Stimulated activated CD8-positive, alpha-beta memory T cell treated with anti-CD3 and anti-CD28 coated beads, Interleukin-7, amount 100 ng/mL, for 24 hours (primary cell): ENCODE measurements around the gene SEMA4A.
A peak's percentile ranks its signal among the peaks of the same experiment; 100 is the strongest.
"Not testable (repeated sequence)": the region's sequence is repeated elsewhere in the genome, so short reads cannot be mapped to it uniquely, and the experiment has no call there.

Experiments used
- DNase-seq: peaks from one replicate; pipeline ENCODE4 v3.0.0-alpha.2; 2020; ENCODE audit warnings: low read depth

The SEMA4A gene

GRCh38 chr1:156160000-156160742 lies 6.8 kb downstream of the SEMA4A start:
- no peak for DNase-seq

GRCh38 chr1:156160743-156161171 lies 7.4 kb downstream of the SEMA4A start:
- DNase-seq = peak; percentile 56

- no peak for DNase-seq
Observed at GRCh38 chr1:156162430-156163037, 9.1 kb downstream of the SEMA4A start.

- DNase-seq = no peak
Observed at GRCh38 chr1:156163712-156164111, 10.3 kb downstream of the SEMA4A start.

GRCh38 chr1:156164125-156164831 lies 10.9 kb downstream of the SEMA4A start:
- DNase-seq = no peak

- no peak for DNase-seq
Observed at GRCh38 chr1:156165083-156165482, 11.7 kb downstream of the SEMA4A start.

- DNase-seq = no peak
Observed at GRCh38 chr1:156167536-156167935, 14.2 kb downstream of the SEMA4A start.

- DNase-seq = no peak
Observed at GRCh38 chr1:156172696-156173470, 19.5 kb downstream of the SEMA4A start.

GRCh38 chr1:156176610-156177210 lies 23.3 kb downstream of the SEMA4A start:
- no peak for DNase-seq

- no peak for DNase-seq
Observed at GRCh38 chr1:156177919-156178654, 24.7 kb downstream of the SEMA4A start.

GRCh38 chr1:156180471-156180870 lies 27.1 kb downstream of the SEMA4A start:
- no peak for DNase-seq

GRCh38 chr1:156181391-156181924 lies 28.1 kb downstream of the SEMA4A start:
- DNase-seq = not testable (repeated sequence)

GRCh38 chr1:156182010-156182779 lies 28.8 kb downstream of the SEMA4A start:
- not testable (repeated sequence) for DNase-seq

GRCh38 chr1:156186347-156187177 lies 33.2 kb downstream of the SEMA4A start:
- DNase-seq = not testable (repeated sequence)

GRCh38 chr1:156190265-156190664 lies 36.9 kb downstream of the SEMA4A start:
- not testable (repeated sequence) for DNase-seq

GRCh38 chr1:156191292-156191964 lies 38.0 kb downstream of the SEMA4A start:
- no peak for DNase-seq

- DNase-seq = no peak
Observed at GRCh38 chr1:156193208-156193487, 39.8 kb downstream of the SEMA4A start.

- DNase-seq = peak; percentile 87
Observed at GRCh38 chr1:156193488-156194299, 40.3 kb downstream of the SEMA4A start, which contains the start of gene SLC25A44. SLC25A44 (plus strand) TSS chr1:156194104; CDS start chr1:156199848, 5,744 bp downstream.
